Activated naive CD8-positive, alpha-beta T cell (primary cell): ENCODE data around the gene TRABD2B.
A peak's percentile ranks its signal among the peaks of the same experiment; 100 is the strongest.

Source experiments
- H3K27ac Mint-ChIP-seq: one replicate; pipeline ENCODE4 v1.8.0; 2021; ENCODE audit warnings: mixed read lengths
- H3K27me3 Mint-ChIP-seq: one replicate; pipeline ENCODE4 v1.8.0; 2021; ENCODE audit warnings: mixed read lengths
- H3K36me3 Mint-ChIP-seq: one replicate; pipeline ENCODE4 v1.8.0; 2021; ENCODE audit warnings: mixed read lengths
- H3K4me1 Mint-ChIP-seq: one replicate; pipeline ENCODE4 v1.8.0; 2021; ENCODE audit warnings: low read depth, mixed read lengths
- H3K4me3 Mint-ChIP-seq: one replicate; pipeline ENCODE4 v1.8.0; 2021; ENCODE audit warnings: mild to moderate bottlenecking, mixed read lengths
- H3K9me3 Mint-ChIP-seq: one replicate; pipeline ENCODE4 v1.8.0; 2021; ENCODE audit warnings: low read depth, mixed read lengths

Gene TRABD2B

GRCh38 chr1:47752559-47752958, 244.6 kb downstream of the TRABD2B start:
- peaks cover 4% of the 10 kb centered on the region for H3K27me3 Mint-ChIP-seq
- no peaks in the 10 kb centered on the region for H3K36me3 Mint-ChIP-seq
- H3K4me1 Mint-ChIP-seq: no peaks in the 10 kb centered on the region
- H3K4me3 Mint-ChIP-seq: no peak overlapping the region
- no peak overlapping the region for H3K27ac Mint-ChIP-seq
- no peaks in the 10 kb centered on the region for H3K9me3 Mint-ChIP-seq

DNA sequence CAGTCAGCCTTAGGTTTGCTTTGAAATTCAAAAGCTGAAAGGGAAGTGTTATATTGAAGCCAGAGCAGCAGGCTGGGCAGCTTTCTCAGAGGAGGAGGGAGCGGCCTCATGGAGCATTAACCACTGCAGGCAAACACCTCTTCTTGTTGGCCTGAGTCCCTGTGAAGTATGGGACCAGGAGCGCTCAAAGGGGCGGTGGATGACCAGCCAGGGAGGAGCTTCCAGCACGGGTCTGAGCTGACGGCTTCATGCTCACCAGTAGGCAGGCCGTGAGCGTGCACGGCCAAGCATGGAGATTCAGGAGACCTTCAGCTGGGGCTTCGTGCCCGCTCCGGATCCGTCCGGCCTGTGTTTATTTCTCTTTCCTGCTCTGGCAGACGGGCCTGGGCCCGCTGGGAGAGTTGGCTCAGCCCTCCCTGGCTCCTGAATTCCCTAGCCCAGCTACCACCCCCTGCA, 245.2 kb downstream of the TRABD2B start:
- Mint-ChIP-seq H3K4me1 (no peaks in the 10 kb centered on the region), H3K9me3 (no peaks in the 10 kb centered on the region), H3K27me3 (peaks cover 6% of the 10 kb centered on the region), H3K4me3 (no peak overlapping the region), H3K36me3 (no peaks in the 10 kb centered on the region), H3K27ac (no peak overlapping the region)

- Mint-ChIP-seq H3K27ac (no peak overlapping the region), H3K36me3 (no peaks in the 10 kb centered on the region), H3K4me1 (no peaks in the 10 kb centered on the region), H3K27me3 (peaks cover 6% of the 10 kb centered on the region), H3K4me3 (no peak overlapping the region), H3K9me3 (no peaks in the 10 kb centered on the region)
Observed at GRCh38 chr1:47751193-47751592, 246.0 kb downstream of the TRABD2B start.

DNA sequence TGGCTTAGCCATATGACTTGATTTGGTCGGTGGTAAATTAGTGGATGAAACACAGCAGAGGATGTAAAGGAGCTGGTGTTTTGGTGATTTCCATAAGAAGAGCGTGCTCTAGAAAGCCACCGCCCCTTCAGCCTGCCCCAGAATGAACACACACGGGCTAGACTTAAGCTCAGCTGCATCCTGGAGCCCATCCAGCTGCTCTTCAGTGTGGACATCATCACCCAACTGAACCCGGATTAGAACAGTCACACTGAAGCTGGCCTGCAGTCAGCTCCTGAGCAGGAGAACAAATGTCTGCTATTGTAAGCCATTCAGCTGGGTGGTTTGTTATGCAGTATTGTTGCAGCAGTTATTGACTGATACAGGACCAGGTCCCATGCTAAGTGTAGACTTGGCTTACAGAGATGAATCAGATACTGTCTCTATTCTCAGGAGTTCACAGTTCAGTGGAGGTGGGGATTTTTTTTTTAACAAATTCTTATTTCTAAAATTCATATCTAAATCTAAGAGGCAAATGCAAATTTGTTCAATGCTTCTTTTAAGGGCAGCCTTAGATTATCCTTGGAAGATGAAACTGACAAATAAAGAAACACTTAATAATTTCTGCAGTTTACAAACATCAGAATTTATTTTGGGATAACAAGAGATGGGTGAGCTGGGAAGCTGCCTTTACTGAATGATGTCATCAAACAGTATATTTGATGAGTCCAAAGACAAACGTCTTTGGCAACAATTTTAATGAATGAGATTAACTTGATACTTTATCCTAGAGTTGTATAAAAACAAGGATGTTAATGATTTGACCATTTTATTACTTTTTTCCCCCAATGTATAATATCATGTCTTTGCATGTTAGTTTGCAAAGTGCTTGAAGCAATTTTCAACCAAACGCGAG, 251.2 kb downstream of the TRABD2B start:
- Mint-ChIP-seq H3K36me3 (no peaks in the 10 kb centered on the region), H3K4me1 (no peaks in the 10 kb centered on the region), H3K27me3 (peaks cover 6% of the 10 kb centered on the region), H3K27ac (no peak overlapping the region), H3K4me3 (no peak overlapping the region), H3K9me3 (peaks cover 4% of the 10 kb centered on the region)

DNA sequence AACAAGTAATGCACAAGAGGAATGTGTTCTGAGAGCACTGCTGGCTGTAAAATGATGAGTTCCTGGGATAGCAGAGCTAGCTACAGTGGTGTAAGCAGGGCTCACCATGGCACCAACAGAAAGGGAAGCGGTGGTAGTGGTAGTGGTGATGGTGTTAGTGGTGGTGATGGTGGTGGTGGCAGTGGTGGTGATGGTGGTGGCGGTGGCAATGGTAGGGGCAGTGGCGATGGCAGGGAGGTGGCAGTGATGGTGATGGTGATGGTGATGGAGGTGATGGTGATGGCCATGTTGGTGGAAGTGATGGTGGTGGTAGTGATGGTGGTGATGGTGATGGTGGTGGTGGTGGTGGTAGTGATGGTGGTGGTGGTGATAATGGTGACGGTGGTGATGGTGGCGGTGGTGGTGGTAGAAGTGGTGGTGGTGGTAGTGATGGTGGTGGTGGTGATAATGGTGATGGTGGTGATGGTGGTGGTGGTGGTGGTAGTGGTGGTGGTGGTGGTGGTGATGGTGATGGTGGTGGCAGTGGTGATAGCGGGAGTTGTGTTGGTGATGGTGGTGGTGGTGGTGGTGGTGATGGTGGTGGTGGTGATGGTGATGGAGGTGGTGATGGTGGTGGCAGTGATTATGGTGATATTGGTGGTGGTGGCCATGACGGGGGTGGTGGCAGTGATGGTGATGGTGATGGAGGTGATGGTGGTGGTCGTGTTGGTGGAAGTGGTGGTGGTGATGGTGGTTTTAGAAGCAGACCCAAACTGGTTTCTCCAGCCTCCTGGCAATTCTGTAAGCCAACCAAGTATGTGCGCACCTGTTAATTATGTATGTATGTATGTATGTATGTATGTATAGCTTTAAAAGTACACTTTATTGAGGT, 254.1 kb downstream of the TRABD2B start:
- H3K27ac Mint-ChIP-seq: no peak overlapping the region
- no peaks in the 10 kb centered on the region for H3K4me1 Mint-ChIP-seq
- H3K36me3 Mint-ChIP-seq: no peaks in the 10 kb centered on the region

GRCh38 chr1:47738560-47739182, 258.5 kb downstream of the TRABD2B start:
- H3K27ac Mint-ChIP-seq: no peak overlapping the region
- H3K9me3 Mint-ChIP-seq: peaks cover 15% of the 10 kb centered on the region
- H3K4me3 Mint-ChIP-seq: no peak overlapping the region
- no peaks in the 10 kb centered on the region for H3K4me1 Mint-ChIP-seq
- H3K36me3 Mint-ChIP-seq: no peaks in the 10 kb centered on the region
- H3K27me3 Mint-ChIP-seq: peaks cover 44% of the 10 kb centered on the region

More for the DNA sequence above, 254.1 kb downstream of the TRABD2B start:
- Mint-ChIP-seq H3K4me3 (no peak overlapping the region), H3K27me3 (peaks cover 29% of the 10 kb centered on the region), H3K9me3 (peaks cover 13% of the 10 kb centered on the region)

DNA sequence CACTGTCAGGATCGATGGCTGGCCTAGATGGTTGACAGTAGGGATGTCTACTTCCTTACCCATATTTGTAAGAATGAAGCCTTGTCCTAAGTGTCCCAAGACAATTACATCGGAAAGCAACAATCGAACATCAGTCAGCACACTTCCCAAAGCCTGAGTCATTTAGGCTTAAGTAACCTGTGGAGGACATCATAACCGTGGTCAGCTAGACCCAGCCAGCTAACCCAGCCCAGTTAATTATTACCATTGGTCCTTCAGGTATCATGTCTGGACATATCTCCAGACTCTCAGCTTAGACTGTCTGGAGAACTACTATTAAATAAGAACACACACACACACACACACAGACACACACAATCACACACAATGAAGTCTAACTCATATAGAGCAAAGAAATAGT, 264.7 kb downstream of the TRABD2B start:
- Mint-ChIP-seq H3K27me3 (peaks cover 18% of the 10 kb centered on the region), H3K9me3 (no peaks in the 10 kb centered on the region), H3K4me3 (no peak overlapping the region), H3K27ac (no peak overlapping the region), H3K36me3 (no peaks in the 10 kb centered on the region), H3K4me1 (no peaks in the 10 kb centered on the region)

- peaks cover 12% of the 10 kb centered on the region for H3K27me3 Mint-ChIP-seq
- H3K27ac Mint-ChIP-seq: no peak overlapping the region
- no peak overlapping the region for H3K4me3 Mint-ChIP-seq
- H3K36me3 Mint-ChIP-seq: no peaks in the 10 kb centered on the region
- no peaks in the 10 kb centered on the region for H3K4me1 Mint-ChIP-seq
- no peaks in the 10 kb centered on the region for H3K9me3 Mint-ChIP-seq
Observed at GRCh38 chr1:47731730-47732129, 265.5 kb downstream of the TRABD2B start.

GRCh38 chr1:47729685-47730084, 267.5 kb downstream of the TRABD2B start:
- Mint-ChIP-seq H3K4me1 (peaks cover 12% of the 10 kb centered on the region), H3K9me3 (no peaks in the 10 kb centered on the region), H3K27me3 (peaks cover 12% of the 10 kb centered on the region), H3K27ac (no peak overlapping the region), H3K36me3 (no peaks in the 10 kb centered on the region), H3K4me3 (no peak overlapping the region)

DNA sequence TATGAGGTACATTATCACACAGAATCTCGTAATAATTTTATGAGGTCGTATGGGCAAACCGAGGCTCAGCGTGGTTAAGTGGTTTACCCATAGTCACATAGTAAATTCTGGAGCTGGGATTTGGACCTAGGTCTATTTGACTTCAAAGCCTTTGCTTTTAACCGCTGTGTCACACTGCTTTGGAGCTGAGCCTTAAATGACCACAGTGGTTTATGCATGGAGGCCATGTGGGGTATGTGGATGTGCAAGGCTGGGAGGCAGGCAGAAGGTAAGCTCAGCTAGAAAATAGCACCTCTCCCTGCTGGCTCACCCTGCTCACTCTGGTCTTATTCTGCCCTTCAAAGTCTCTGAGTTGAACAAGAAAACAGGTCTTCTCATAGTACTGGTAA, 269.5 kb downstream of the TRABD2B start:
- no peaks in the 10 kb centered on the region for H3K36me3 Mint-ChIP-seq
- peaks cover 12% of the 10 kb centered on the region for H3K4me1 Mint-ChIP-seq
- no peak overlapping the region for H3K4me3 Mint-ChIP-seq
- H3K27me3 Mint-ChIP-seq: peaks cover 14% of the 10 kb centered on the region
- no peaks in the 10 kb centered on the region for H3K9me3 Mint-ChIP-seq
- no peak overlapping the region for H3K27ac Mint-ChIP-seq

DNA sequence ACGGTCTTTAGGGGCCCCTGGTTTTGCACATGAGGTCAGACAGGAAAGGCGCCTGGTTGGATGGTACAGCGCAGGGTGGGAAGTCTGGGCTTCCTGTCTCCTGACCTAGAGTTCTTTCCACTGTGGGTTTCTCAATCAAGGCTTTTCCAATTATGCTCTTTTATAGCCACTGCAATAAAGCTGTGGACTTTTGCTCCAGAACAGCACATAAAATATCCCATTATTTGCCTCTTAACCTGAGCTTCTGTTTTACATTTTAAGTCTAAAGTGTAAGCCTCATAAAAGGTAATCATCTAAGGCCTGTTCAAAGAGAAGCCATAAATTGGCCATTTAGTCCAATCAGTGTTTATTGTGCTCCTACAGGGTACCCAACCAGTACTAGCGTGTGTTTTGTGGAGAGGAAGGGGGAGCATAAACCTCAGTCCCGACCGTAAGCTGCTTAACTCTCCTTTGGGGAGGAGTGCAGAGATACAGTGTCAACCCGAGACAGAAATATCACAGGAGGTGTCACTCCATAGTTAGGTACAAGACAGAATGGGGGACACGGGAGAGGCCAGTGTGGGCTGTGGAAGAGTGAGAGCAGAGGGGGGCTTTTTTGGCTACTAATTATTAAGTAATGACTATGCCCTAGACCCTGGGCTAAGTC, 270.0 kb downstream of the TRABD2B start:
- Mint-ChIP-seq H3K36me3 (no peaks in the 10 kb centered on the region), H3K27ac (no peak overlapping the region), H3K9me3 (no peaks in the 10 kb centered on the region), H3K4me1 (peaks cover 12% of the 10 kb centered on the region), H3K4me3 (no peak overlapping the region), H3K27me3 (peaks cover 14% of the 10 kb centered on the region)

DNA sequence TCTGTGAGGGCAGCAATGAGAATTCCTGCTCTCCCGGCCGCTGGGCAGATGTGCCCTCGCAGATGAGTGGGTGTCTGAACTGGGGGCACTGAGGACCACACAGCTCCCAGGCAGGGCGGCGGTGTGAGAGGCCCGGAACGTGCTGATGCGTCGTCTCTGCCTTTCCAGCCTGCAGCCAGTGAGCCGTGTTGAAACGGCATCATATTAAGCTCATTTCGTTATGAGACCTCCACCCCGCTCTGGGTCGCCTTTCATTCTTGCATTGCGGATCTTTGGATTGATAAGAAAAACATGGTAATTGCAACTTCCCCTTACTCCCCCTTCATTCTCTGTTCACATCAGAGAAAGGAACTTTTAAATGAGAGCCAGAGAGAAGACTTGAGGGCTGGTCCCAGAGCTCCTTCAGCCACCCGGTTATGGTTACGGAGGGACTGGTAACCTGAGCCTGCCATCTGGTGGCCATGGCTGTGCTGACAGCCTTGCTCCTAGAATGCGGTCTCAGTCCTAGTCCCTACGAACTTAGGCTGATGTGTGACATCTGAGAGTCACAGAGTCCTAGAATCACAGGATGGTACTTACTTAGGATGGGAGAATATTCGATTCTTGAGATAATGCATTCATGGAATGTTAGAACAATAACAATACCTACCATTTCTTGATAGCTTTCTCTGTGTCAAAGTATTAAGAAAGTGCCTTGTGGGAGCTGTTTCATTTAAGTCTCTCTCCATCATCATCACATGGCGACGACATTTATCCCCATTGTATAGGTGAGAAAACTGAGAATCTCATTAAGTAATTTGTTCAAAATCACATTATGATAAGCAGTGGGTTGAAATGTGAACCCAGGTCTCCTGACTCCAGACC, 271.0 kb downstream of the TRABD2B start:
- Mint-ChIP-seq H3K36me3 (no peaks in the 10 kb centered on the region), H3K27ac (no peak overlapping the region), H3K9me3 (no peaks in the 10 kb centered on the region), H3K4me3 (peak overlapping the region; percentile 69), H3K4me1 (peaks cover 12% of the 10 kb centered on the region), H3K27me3 (peaks cover 18% of the 10 kb centered on the region)

DNA sequence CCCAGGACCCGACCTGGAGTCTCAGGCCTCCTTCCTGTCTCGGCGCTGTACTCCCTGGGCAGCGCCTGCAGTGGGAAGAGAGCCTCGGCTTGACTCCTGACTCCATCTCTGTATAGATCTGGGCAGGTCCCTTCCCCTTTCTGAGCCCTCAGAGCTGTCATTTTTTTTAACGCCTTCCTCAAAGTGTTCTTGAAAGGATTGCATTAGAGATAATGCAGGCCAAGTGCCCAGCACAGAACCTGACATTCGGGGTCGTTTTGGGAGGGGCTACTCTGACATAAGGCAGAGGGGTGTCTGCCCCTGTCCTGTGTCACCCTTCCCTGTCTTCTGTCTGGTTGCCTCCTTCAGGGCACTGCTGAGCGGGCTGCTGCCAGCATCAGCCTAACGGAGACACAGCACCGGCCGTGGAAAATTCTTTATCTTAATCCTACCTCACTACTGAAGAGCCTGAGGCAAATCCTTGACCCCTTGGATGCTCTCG, 271.6 kb downstream of the TRABD2B start:
- no peak overlapping the region for H3K27ac Mint-ChIP-seq
- H3K36me3 Mint-ChIP-seq: no peaks in the 10 kb centered on the region
- H3K4me3 Mint-ChIP-seq: no peak overlapping the region
- H3K9me3 Mint-ChIP-seq: no peaks in the 10 kb centered on the region
- peaks cover 19% of the 10 kb centered on the region for H3K27me3 Mint-ChIP-seq
- H3K4me1 Mint-ChIP-seq: peaks cover 12% of the 10 kb centered on the region
